AG04449 (cell line): ENCODE measurements around the gene DKK1.

Source experiments
- CTCF ChIA-PET: fragments of 350-600 bp; formaldehyde crosslinking; extraction: SDS; loops from one replicate; lab custom pipeline; 2021; ENCODE audit warnings: antibody characterized with exemption; lab: Yijun Ruan, JAX
- POLR2A ChIA-PET: fragments of 400-600, 350-600 bp; formaldehyde crosslinking; extraction: SDS; loops from one replicate; lab custom pipeline; 2020; ENCODE audit warnings: antibody characterized with exemption, inconsistent platforms; lab: Yijun Ruan, JAX
- DNase-seq: peaks from one replicate; pipeline ENCODE4 v3.0.0-alpha.2; 2010; ENCODE audit warnings: low read depth, low spot score
- H3K4me3 ChIP-seq: 2 replicates; pipeline ENCODE4 v1.5.1; 2011; ENCODE audit warnings: low read depth, mild to moderate bottlenecking, control low read depth, low read length
- CTCF ChIP-seq: IDR thresholded peaks from one replicate; pipeline ENCODE4 v1.5.1; 2011; ENCODE audit warnings: mild to moderate bottlenecking, moderate library complexity, low read length, control low read depth, inconsistent platforms; ENCODE audit not compliant: insufficient read depth; ENCODE audit errors: missing control alignments

The DKK1 gene

GRCh38 chr10:52346394-52347326 lies 32.6 kb downstream of the DKK1 start:
- POLR2A ChIA-PET = no interaction called here

GRCh38 chr10:52347327-52347667 lies 33.2 kb downstream of the DKK1 start:
- ChIA-PET POLR2A (no interaction called here), CTCF (interaction anchor here (1.1 to 2.2 kb wide), 3 partner anchors 8 to 17 kb away, joined by 3 to 6 read pairs (median 5); no protein-coding TSS in a partner anchor)
- H3K4me3 ChIP-seq = no peak overlapping the region
- no peak for DNase-seq
- TF ChIP-seq CTCF = no peak

More at GRCh38 chr10:52346394-52347326, 32.6 kb downstream of the DKK1 start:
- H3K4me3 ChIP-seq = no peak overlapping the region
- CTCF ChIA-PET = interaction anchor here (1.4 kb wide), 1 partner anchor 9 kb away, joined by 5 read pairs; no protein-coding TSS in a partner anchor
- no peak for DNase-seq
- no peak for TF ChIP-seq CTCF

- no peak for DNase-seq
- CTCF ChIA-PET = interaction anchor here (1.1 to 2.2 kb wide), 3 partner anchors 8 to 18 kb away, joined by 3 to 6 read pairs (median 5); no protein-coding TSS in a partner anchor
- no peak overlapping the region for H3K4me3 ChIP-seq
- no peak for TF ChIP-seq CTCF
- POLR2A ChIA-PET = no interaction called here
These were observed 34.0 kb downstream of the DKK1 start for GRCh38 chr10:52348037-52348564.

GRCh38 chr10:52351914-52352330 lies 37.8 kb downstream of the DKK1 start:
- no peak overlapping the region for H3K4me3 ChIP-seq
- ChIA-PET CTCF (no interaction called here), POLR2A (interaction anchor here (1.3 kb wide), 1 partner anchor 38 kb away, joined by 8 read pairs; the partner anchor contains the start of gene DKK1)
- no peak for TF ChIP-seq CTCF
- DNase-seq = peak; percentile 52

- H3K4me3 ChIP-seq = no peak overlapping the region
- ChIA-PET CTCF (no interaction called here), POLR2A (interaction anchor here (1.3 kb wide), 1 partner anchor 39 kb away, joined by 8 read pairs; the partner anchor contains the start of gene DKK1)
- no peak for DNase-seq
- TF ChIP-seq CTCF = no peak
These were observed 39.1 kb downstream of the DKK1 start for GRCh38 chr10:52353205-52353604.

- ChIA-PET CTCF (no interaction called here), POLR2A (no interaction called here)
- H3K4me3 ChIP-seq = no peak overlapping the region
- TF ChIP-seq CTCF = no peak
- DNase-seq = peak; percentile 41
These were observed 39.9 kb downstream of the DKK1 start for GRCh38 chr10:52353960-52354394.
